ENCODE results near the gene NDUFS3.

Gene NDUFS3

GRCh38 chr11:47615249-47615648 lies 36.4 kb downstream of the NDUFS3 start:
- intact Hi-C loops (cut with DNase I), result no loop called here
- DNase-seq, result peak in 19 of 42 donors; percentile 9 to 87 (median 61)

- intact Hi-C loops (cut with DNase I), result no loop called here
- DNase-seq, result peak in 36 of 42 donors; percentile 46 to 89 (median 73)
Measured at GRCh38 chr11:47616726-47617416, 38.0 kb downstream of the NDUFS3 start.

- peak in 1 of 42 donors; percentile 1 for DNase-seq
- intact Hi-C loops (cut with DNase I), result no loop called here
Measured at GRCh38 chr11:47617417-47617809, 38.5 kb downstream of the NDUFS3 start.

GRCh38 chr11:47620836-47621378 lies 42.0 kb downstream of the NDUFS3 start:
- no peak for DNase-seq
- intact Hi-C loops (cut with DNase I), result no loop called here

- intact Hi-C loops (cut with DNase I), result no loop called here
Measured at GRCh38 chr11:47626234-47626633, 47.4 kb downstream of the NDUFS3 start.

GRCh38 chr11:47628026-47628425 lies 49.2 kb downstream of the NDUFS3 start:
- DNase-seq, result no peak
- intact Hi-C loops (cut with DNase I), result no loop called here

More at GRCh38 chr11:47626234-47626633, 47.4 kb downstream of the NDUFS3 start:
- no peak for DNase-seq

GRCh38 chr11:47631473-47631872 lies 52.6 kb downstream of the NDUFS3 start:
- intact Hi-C loops (cut with DNase I), result no loop called here
- peak in 2 of 42 donors; percentile 0 to 5 for DNase-seq
